Measurements from ENCODE around the gene RBM34. TPM values are rescaled to one million over a fixed set of nuclear protein-coding genes. Genes with fewer than 3 reads are reported as not detected.
A peak's percentile ranks its signal among the peaks of the same experiment; 100 is the strongest.
"Not testable (repeated sequence)": the region's sequence is repeated elsewhere in the genome, so short reads cannot be mapped to it uniquely, and the experiment has no call there.

The RBM34 gene
- total RNA-seq, 1 donor from 2014 or later: 129 TPM

GRCh38 chr1:235159284-235159683, 1.8 kb downstream of the RBM34 start:
- Histone ChIP-seq H3K79me2 (ENCODE audit: insufficient read depth, low read length) (peaks cover 48% of the 10 kb centered on the region), H4K20me1 (ENCODE audit: insufficient read depth, low read length) (peaks cover 17% of the 10 kb centered on the region), H3K36me3 (ENCODE audit: insufficient read depth, low read length) (peaks cover 26% of the 10 kb centered on the region)
- H3K4me2 ChIP-seq (ENCODE audit: low read length); H3K27ac ChIP-seq (ENCODE audit: low read depth, low read length); H3K9me3 ChIP-seq (ENCODE audit: insufficient read depth, low read depth, low read length); H3K4me1 Mint-ChIP-seq (ENCODE audit: low read depth, unreplicated experiment); H3K36me3 Mint-ChIP-seq (ENCODE audit: low read depth, unreplicated experiment); H3K9me3 Mint-ChIP-seq (ENCODE audit: unreplicated experiment); H3K4me3 ChIP-seq (ENCODE audit: insufficient read depth, low read depth, low read length); H3K27me3 ChIP-seq (ENCODE audit: insufficient read depth, low read length); H3K4me1 ChIP-seq (ENCODE audit: insufficient read depth, low read length); DNase-seq (ENCODE audit: low read depth); H3K9ac ChIP-seq (ENCODE audit: low read length); H3K27me3 Mint-ChIP-seq (ENCODE audit: low read depth, unreplicated experiment); FAIRE-seq; H2AFZ ChIP-seq (ENCODE audit: low read depth, low read length); H3K27ac Mint-ChIP-seq (ENCODE audit: unreplicated experiment): not testable (repeated sequence)
- H3K4me3 Mint-ChIP-seq (ENCODE audit: unreplicated experiment): peak overlapping the region; percentile 97

GRCh38 chr1:235158680-235159079, 2.4 kb downstream of the RBM34 start:
- Mint-ChIP-seq H3K4me3 (ENCODE audit: unreplicated experiment) (no peak overlapping the region), H3K27me3 (ENCODE audit: low read depth, unreplicated experiment) (no peaks in the 10 kb centered on the region), H3K36me3 (ENCODE audit: low read depth, unreplicated experiment) (peaks cover 12% of the 10 kb centered on the region), H3K27ac (ENCODE audit: unreplicated experiment) (no peak overlapping the region), H3K4me1 (ENCODE audit: low read depth, unreplicated experiment) (peaks cover 3% of the 10 kb centered on the region), H3K9me3 (ENCODE audit: unreplicated experiment) (no peaks in the 10 kb centered on the region)
- Histone ChIP-seq H3K4me2 (ENCODE audit: low read length) (no peak overlapping the region), H4K20me1 (ENCODE audit: insufficient read depth, low read length) (peaks cover 17% of the 10 kb centered on the region), H3K79me2 (ENCODE audit: insufficient read depth, low read length) (peaks cover 48% of the 10 kb centered on the region), H3K27me3 (ENCODE audit: insufficient read depth, low read length) (no peaks in the 10 kb centered on the region), H2AFZ (ENCODE audit: low read depth, low read length) (no peak overlapping the region), H3K9ac (ENCODE audit: low read length) (no peak overlapping the region), H3K27ac (ENCODE audit: low read depth, low read length) (no peak overlapping the region), H3K4me3 (ENCODE audit: insufficient read depth, low read depth, low read length) (no peak overlapping the region), H3K36me3 (ENCODE audit: insufficient read depth, low read length) (peaks cover 27% of the 10 kb centered on the region), H3K4me1 (ENCODE audit: insufficient read depth, low read length) (peaks cover 3% of the 10 kb centered on the region), H3K9me3 (ENCODE audit: insufficient read depth, low read depth, low read length) (no peaks in the 10 kb centered on the region)
- FAIRE-seq: no peak
- no peak for DNase-seq (ENCODE audit: low read depth)
- TF ChIP-seq EZH2 (IDR thresholded peaks at IDR 0.05; ENCODE audit: insufficient read depth, low read length): no peak
- TF ChIP-seq, protein P1, sequence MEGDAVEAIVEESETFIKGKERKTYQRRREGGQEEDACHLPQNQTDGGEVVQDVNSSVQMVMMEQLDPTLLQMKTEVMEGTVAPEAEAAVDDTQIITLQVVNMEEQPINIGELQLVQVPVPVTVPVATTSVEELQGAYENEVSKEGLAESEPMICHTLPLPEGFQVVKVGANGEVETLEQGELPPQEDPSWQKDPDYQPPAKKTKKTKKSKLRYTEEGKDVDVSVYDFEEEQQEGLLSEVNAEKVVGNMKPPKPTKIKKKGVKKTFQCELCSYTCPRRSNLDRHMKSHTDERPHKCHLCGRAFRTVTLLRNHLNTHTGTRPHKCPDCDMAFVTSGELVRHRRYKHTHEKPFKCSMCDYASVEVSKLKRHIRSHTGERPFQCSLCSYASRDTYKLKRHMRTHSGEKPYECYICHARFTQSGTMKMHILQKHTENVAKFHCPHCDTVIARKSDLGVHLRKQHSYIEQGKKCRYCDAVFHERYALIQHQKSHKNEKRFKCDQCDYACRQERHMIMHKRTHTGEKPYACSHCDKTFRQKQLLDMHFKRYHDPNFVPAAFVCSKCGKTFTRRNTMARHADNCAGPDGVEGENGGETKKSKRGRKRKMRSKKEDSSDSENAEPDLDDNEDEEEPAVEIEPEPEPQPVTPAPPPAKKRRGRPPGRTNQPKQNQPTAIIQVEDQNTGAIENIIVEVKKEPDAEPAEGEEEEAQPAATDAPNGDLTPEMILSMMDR (IDR thresholded peaks at IDR 0.05; ENCODE audit: insufficient read depth, low read depth, low read length): no peak

GRCh38 chr1:235157150-235157549, 3.9 kb downstream of the RBM34 start:
- TF ChIP-seq, protein P1 (IDR thresholded peaks at IDR 0.05; ENCODE audit: insufficient read depth, low read depth, low read length): no peak
- no peak for TF ChIP-seq EZH2 (IDR thresholded peaks at IDR 0.05; ENCODE audit: insufficient read depth, low read length)
- H3K9ac ChIP-seq (ENCODE audit: low read length): no peak overlapping the region
- H3K79me2 ChIP-seq (ENCODE audit: insufficient read depth, low read length): peaks cover 52% of the 10 kb centered on the region
- peaks cover 41% of the 10 kb centered on the region for H3K36me3 ChIP-seq (ENCODE audit: insufficient read depth, low read length)
- H3K4me1 Mint-ChIP-seq (ENCODE audit: low read depth, unreplicated experiment): peaks cover 3% of the 10 kb centered on the region
- no peak overlapping the region for H3K4me3 ChIP-seq (ENCODE audit: insufficient read depth, low read depth, low read length)
- H3K27me3 Mint-ChIP-seq (ENCODE audit: low read depth, unreplicated experiment): no peaks in the 10 kb centered on the region
- H4K20me1 ChIP-seq (ENCODE audit: insufficient read depth, low read length): peaks cover 17% of the 10 kb centered on the region
- no peak for DNase-seq (ENCODE audit: low read depth)
- FAIRE-seq: no peak
- no peak overlapping the region for H3K4me3 Mint-ChIP-seq (ENCODE audit: unreplicated experiment)
- no peak overlapping the region for H3K27ac Mint-ChIP-seq (ENCODE audit: unreplicated experiment)
- H3K36me3 Mint-ChIP-seq (ENCODE audit: low read depth, unreplicated experiment): peaks cover 17% of the 10 kb centered on the region
- no peaks in the 10 kb centered on the region for H3K9me3 Mint-ChIP-seq (ENCODE audit: unreplicated experiment)
- peaks cover 3% of the 10 kb centered on the region for H3K4me1 ChIP-seq (ENCODE audit: insufficient read depth, low read length)
- no peak overlapping the region for H3K4me2 ChIP-seq (ENCODE audit: low read length)
- H3K9me3 ChIP-seq (ENCODE audit: insufficient read depth, low read depth, low read length): no peaks in the 10 kb centered on the region
- no peak overlapping the region for H3K27ac ChIP-seq (ENCODE audit: low read depth, low read length)
- H2AFZ ChIP-seq (ENCODE audit: low read depth, low read length): no peak overlapping the region
- no peaks in the 10 kb centered on the region for H3K27me3 ChIP-seq (ENCODE audit: insufficient read depth, low read length)

All from astrocyte (in vitro differentiated cells and primary cell).